Panc1 (cell line): ENCODE measurements around the gene SDHAF4. TPM values are rescaled to one million over a fixed set of nuclear protein-coding genes. Genes with fewer than 3 reads are reported as not detected.

Source experiments
- ATAC-seq: fragments of 200-7000 bp; cut with Tn5 transposase; 2 replicates; pipeline ENCODE4 v1.9.1; 2020; ENCODE audit warnings: mild to moderate bottlenecking, moderate library complexity
- BruUV-seq: library from RNA; stranded (reverse); fragments of 400-500 nt; replicated peaks from 2 replicates; lab custom pipeline; 2021; lab: Mats Ljungman, UMichigan
- CTCF ChIA-PET: fragments of 300-600 bp; sonication (Branson Sonifier 250); formaldehyde crosslinking; loops from one replicate; lab custom pipeline; 2022; ENCODE audit warnings: antibody characterized with exemption; lab: Charles Lee
- POLR2A ChIA-PET: fragments of 300-600 bp; sonication (Branson Sonifier 250); formaldehyde crosslinking; loops from one replicate; lab custom pipeline; 2022; ENCODE audit warnings: antibody characterized with exemption; lab: Charles Lee
- DNase-seq: peaks from one replicate; pipeline ENCODE4 v3.0.0-alpha.2; 2010; ENCODE audit warnings: low read depth, low spot score
- H3K27ac ChIP-seq: 2 replicates; pipeline ENCODE4 v1.5.1; 2011; ENCODE audit warnings: mild to moderate bottlenecking, low read length, inconsistent platforms
- H3K27me3 ChIP-seq: fragments of 200-500 bp; sonication (Bioruptor generic); 2 replicates; pipeline ENCODE4 v1.6.0; 2014; ENCODE audit warnings: low read length, inconsistent platforms; ENCODE audit not compliant: control insufficient read depth, insufficient read depth
- H3K36me3 ChIP-seq: fragments of 200-500 bp; sonication (Bioruptor generic); 2 replicates; pipeline ENCODE4 v1.5.1; 2014; ENCODE audit warnings: inconsistent platforms, mild to moderate bottlenecking, low read length, moderate library complexity; ENCODE audit not compliant: control insufficient read depth, insufficient read depth
- H3K4me1 ChIP-seq: 2 replicates; pipeline ENCODE4 v1.5.1; 2011; ENCODE audit warnings: inconsistent platforms, mild to moderate bottlenecking, low read length, moderate library complexity; ENCODE audit not compliant: control insufficient read depth, insufficient read depth
- H3K4me3 ChIP-seq, 2 experiments: 2 replicates each; pipeline ENCODE4 v1.5.1; 2011 to 2012; ENCODE audit warnings: low read depth in 2 of 2, low read length in 2 of 2, mild to moderate bottlenecking in 2 of 2, inconsistent platforms in 1 of 2, moderate library complexity in 1 of 2
- H3K9me3 ChIP-seq: fragments of 200-500 bp; sonication (Bioruptor generic); 2 replicates; pipeline ENCODE4 v1.5.1; 2014; ENCODE audit warnings: low read depth, mild to moderate bottlenecking, inconsistent platforms, low read length, moderate library complexity; ENCODE audit not compliant: control insufficient read depth, insufficient read depth
- POLR2AphosphoS5 ChIP-seq: IDR thresholded peaks from 2 replicates; pipeline ENCODE4 v1.6.1; 2012; ENCODE audit warnings: mild to moderate bottlenecking, low read depth, low read length, moderate library complexity
- SIN3A ChIP-seq: IDR thresholded peaks from 2 replicates; pipeline ENCODE4 v1.6.1; 2012; ENCODE audit warnings: low read depth, mild to moderate bottlenecking, low read length, moderate library complexity, borderline replicate concordance; ENCODE audit not compliant: insufficient read depth
- TCF7L2 ChIP-seq: IDR thresholded peaks from 2 replicates; pipeline ENCODE4 v1.6.1; 2011; ENCODE audit warnings: mild to moderate bottlenecking, low read depth, low read length, inconsistent platforms
- in situ Hi-C: cut with HindIII; loops from 2 replicates; pipeline ENCODE4 v1.10.0; 2016; ENCODE audit warnings: low sequenced_read_pairs, low pct_unique_long_range_greater_than_20kb
- intact Hi-C: fragments of 100-400 bp; cut with micrococcal nuclease; formaldehyde crosslinking; loops from one replicate; pipeline ENCODE4 v1.10.0; 2022; ENCODE audit not compliant: unreplicated experiment
- total RNA-seq: library from RNA; stranded (reverse); gene quantifications from one replicate; pipeline ENCODE4 v1.2.1, GENCODE V29; 2021; ENCODE audit not compliant: unreplicated experiment
- TF ChIP-seq, protein P1 (sequence below), 2 experiments: IDR thresholded peaks; 2 replicates each; pipeline ENCODE4 v1.6.1; 2011 to 2012; ENCODE audit warnings: low read depth in 2 of 2, control low read depth in 1 of 2, low read length in 1 of 2, mild to moderate bottlenecking in 1 of 2, moderate library complexity in 1 of 2; ENCODE audit not compliant: insufficient read depth in 1 of 2
- TF ChIP-seq, protein P2 (sequence below): fragments of 450-650 bp; IDR thresholded peaks from 2 replicates; pipeline ENCODE4 v1.5.1; 2017; ENCODE audit warnings: mild to moderate bottlenecking

The SDHAF4 gene
- total RNA-seq, 1 experiment from 2014 or later: 14.4 TPM

DNA sequence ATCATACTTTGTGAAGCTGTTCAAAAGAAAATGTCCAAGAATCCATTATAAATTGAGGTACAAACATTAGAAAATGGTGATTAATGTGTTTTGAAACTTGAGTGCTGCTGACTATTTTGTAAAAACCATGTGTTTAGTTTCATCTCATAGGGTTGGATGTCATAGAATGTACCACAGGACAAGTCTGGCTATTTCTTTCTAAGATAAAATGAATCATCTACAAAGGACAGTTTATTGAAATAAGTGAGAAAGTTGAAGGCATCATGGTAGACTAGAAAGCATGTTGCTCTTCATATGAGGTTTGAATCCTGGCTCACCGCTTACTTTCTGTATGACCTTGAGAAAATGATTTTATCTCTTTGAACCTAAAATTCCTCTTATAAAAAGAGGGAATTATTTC, 71.7 kb downstream of the SDHAF4 start:
- Histone ChIP-seq H3K27me3 (peaks cover 3% of the 10 kb centered on the region; the same call in 1 of the 2 replicates), H3K27ac (no peak overlapping the region), H3K4me3 (no peak overlapping the region), H3K36me3 (no peaks in the 10 kb centered on the region), H3K9me3 (no peaks in the 10 kb centered on the region), H3K4me1 (no peaks in the 10 kb centered on the region)
- TF ChIP-seq, protein P1, sequence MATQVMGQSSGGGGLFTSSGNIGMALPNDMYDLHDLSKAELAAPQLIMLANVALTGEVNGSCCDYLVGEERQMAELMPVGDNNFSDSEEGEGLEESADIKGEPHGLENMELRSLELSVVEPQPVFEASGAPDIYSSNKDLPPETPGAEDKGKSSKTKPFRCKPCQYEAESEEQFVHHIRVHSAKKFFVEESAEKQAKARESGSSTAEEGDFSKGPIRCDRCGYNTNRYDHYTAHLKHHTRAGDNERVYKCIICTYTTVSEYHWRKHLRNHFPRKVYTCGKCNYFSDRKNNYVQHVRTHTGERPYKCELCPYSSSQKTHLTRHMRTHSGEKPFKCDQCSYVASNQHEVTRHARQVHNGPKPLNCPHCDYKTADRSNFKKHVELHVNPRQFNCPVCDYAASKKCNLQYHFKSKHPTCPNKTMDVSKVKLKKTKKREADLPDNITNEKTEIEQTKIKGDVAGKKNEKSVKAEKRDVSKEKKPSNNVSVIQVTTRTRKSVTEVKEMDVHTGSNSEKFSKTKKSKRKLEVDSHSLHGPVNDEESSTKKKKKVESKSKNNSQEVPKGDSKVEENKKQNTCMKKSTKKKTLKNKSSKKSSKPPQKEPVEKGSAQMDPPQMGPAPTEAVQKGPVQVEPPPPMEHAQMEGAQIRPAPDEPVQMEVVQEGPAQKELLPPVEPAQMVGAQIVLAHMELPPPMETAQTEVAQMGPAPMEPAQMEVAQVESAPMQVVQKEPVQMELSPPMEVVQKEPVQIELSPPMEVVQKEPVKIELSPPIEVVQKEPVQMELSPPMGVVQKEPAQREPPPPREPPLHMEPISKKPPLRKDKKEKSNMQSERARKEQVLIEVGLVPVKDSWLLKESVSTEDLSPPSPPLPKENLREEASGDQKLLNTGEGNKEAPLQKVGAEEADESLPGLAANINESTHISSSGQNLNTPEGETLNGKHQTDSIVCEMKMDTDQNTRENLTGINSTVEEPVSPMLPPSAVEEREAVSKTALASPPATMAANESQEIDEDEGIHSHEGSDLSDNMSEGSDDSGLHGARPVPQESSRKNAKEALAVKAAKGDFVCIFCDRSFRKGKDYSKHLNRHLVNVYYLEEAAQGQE (IDR thresholded peaks at IDR 0.05; ENCODE audit: insufficient read depth in 1 of 2, low read depth in 2 of 2, low read length in 1 of 2): no peak
- TF ChIP-seq SIN3A (no peak), POLR2AphosphoS5 (no peak), TCF7L2 (no peak)
- TF ChIP-seq, protein P2, sequence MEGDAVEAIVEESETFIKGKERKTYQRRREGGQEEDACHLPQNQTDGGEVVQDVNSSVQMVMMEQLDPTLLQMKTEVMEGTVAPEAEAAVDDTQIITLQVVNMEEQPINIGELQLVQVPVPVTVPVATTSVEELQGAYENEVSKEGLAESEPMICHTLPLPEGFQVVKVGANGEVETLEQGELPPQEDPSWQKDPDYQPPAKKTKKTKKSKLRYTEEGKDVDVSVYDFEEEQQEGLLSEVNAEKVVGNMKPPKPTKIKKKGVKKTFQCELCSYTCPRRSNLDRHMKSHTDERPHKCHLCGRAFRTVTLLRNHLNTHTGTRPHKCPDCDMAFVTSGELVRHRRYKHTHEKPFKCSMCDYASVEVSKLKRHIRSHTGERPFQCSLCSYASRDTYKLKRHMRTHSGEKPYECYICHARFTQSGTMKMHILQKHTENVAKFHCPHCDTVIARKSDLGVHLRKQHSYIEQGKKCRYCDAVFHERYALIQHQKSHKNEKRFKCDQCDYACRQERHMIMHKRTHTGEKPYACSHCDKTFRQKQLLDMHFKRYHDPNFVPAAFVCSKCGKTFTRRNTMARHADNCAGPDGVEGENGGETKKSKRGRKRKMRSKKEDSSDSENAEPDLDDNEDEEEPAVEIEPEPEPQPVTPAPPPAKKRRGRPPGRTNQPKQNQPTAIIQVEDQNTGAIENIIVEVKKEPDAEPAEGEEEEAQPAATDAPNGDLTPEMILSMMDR: no peak
- no TSS peak for BruUV-seq
- POLR2A ChIA-PET: no interaction called here
- ATAC-seq (no peak), DNase-seq (no peak)
- intact Hi-C loops (no loop called here), in situ Hi-C loops (no loop called here)
- CTCF ChIA-PET: no interaction called here

Other genes starting within 250 kb of the SDHAF4 start
- gene FAM135A, start 153.4 kb upstream of the SDHAF4 start, total RNA-seq: 31.5 TPM
- gene SMAP1, start 101.0 kb downstream of the SDHAF4 start, total RNA-seq: 41.9 TPM